HEK293 (cell line): ENCODE measurements around the gene HNRNPH2.

Source experiments
- CTCF ChIA-PET: fragments of 350-600 bp; formaldehyde crosslinking; extraction: SDS; loops from one replicate; lab custom pipeline; 2021; ENCODE audit warnings: antibody characterized with exemption; lab: Yijun Ruan, JAX
- POLR2A ChIA-PET: fragments of 300-600 bp; formaldehyde crosslinking; extraction: SDS; loops from one replicate; lab custom pipeline; 2020; ENCODE audit warnings: antibody characterized with exemption, inconsistent platforms; lab: Yijun Ruan, JAX
- H3K27ac ChIP-seq: fragments of 200-500 bp; sonication (Bioruptor generic); 2 replicates; pipeline ENCODE4 v1.5.1; 2014; ENCODE audit warnings: low read depth, low read length, control low read depth, inconsistent platforms; ENCODE audit errors: extremely low read depth
- H3K36me3 ChIP-seq, 2 experiments: fragments of 200-500 bp in 1 of 2; sonication (Bioruptor generic) in 1 of 2; 1 replicate in 1 of 2; 2 replicates in 1 of 2; pipeline ENCODE4 v1.5.1; 2014 to 2017; ENCODE audit warnings: inconsistent platforms in 2 of 2, low read length in 2 of 2; ENCODE audit not compliant: control insufficient read depth in 2 of 2, insufficient read depth in 1 of 2
- H3K4me1 ChIP-seq: fragments of 200-500 bp; sonication (Bioruptor generic); 2 replicates; pipeline ENCODE4 v1.5.1; 2014; ENCODE audit warnings: mild to moderate bottlenecking, low read length, inconsistent platforms; ENCODE audit not compliant: control insufficient read depth, insufficient read depth
- H3K4me3 ChIP-seq: 2 replicates; pipeline ENCODE4 v1.5.1; 2011; ENCODE audit warnings: low read depth, mild to moderate bottlenecking, control low read depth, low read length, moderate library complexity
- H3K9me3 ChIP-seq: fragments of 200-500 bp; sonication (Bioruptor generic); 2 replicates; pipeline ENCODE4 v1.5.1; 2014; ENCODE audit warnings: low read depth, low read length, inconsistent platforms; ENCODE audit not compliant: control insufficient read depth, insufficient read depth
- GLIS1 ChIP-seq: fragments of 450-650 bp; formaldehyde crosslinking; IDR thresholded peaks from 2 replicates; pipeline ENCODE4 v1.5.1; 2016; ENCODE audit warnings: missing biosample characterization, missing genetic modification characterization
- MZF1 ChIP-seq: fragments of 450-650 bp; formaldehyde crosslinking; IDR thresholded peaks from 2 replicates; pipeline ENCODE4 v1.5.1; 2017; ENCODE audit warnings: missing biosample characterization, missing genetic modification characterization, borderline replicate concordance
- PRDM4 ChIP-seq: fragments of 450-650 bp; formaldehyde crosslinking; IDR thresholded peaks from 2 replicates; pipeline ENCODE4 v1.5.1; 2017; ENCODE audit warnings: missing biosample characterization, missing genetic modification characterization
- ZBTB8A ChIP-seq: fragments of 450-650 bp; formaldehyde crosslinking; IDR thresholded peaks from 2 replicates; pipeline ENCODE4 v1.5.1; 2016; ENCODE audit warnings: missing biosample characterization, missing genetic modification characterization
- ZFP3 ChIP-seq: fragments of 450-650 bp; formaldehyde crosslinking; IDR thresholded peaks from 2 replicates; pipeline ENCODE4 v1.5.1; 2016; ENCODE audit warnings: low read depth, missing biosample characterization, missing genetic modification characterization
- ZNF138 ChIP-seq: fragments of 450-650 bp; formaldehyde crosslinking; IDR thresholded peaks from 2 replicates; pipeline ENCODE4 v1.5.1; 2016; ENCODE audit warnings: missing biosample characterization, missing genetic modification characterization, borderline replicate concordance
- ZNF274 ChIP-seq, 2 experiments: fragments of 200-500 bp in 1 of 2; fragments of 450-650 bp in 1 of 2; sonication (Bioruptor generic) in 1 of 2; formaldehyde crosslinking in 1 of 2; IDR thresholded peaks; 2 replicates each; pipeline versions ENCODE4 v1.5.1 to v1.6.1; 2014 to 2016; ENCODE audit warnings: borderline replicate concordance in 1 of 2, inconsistent platforms in 1 of 2, low read length in 1 of 2, missing biosample characterization in 1 of 2, missing genetic modification characterization in 1 of 2
- ZNF354C ChIP-seq: fragments of 450-650 bp; formaldehyde crosslinking; IDR thresholded peaks from 2 replicates; pipeline ENCODE4 v1.5.1; 2016; ENCODE audit warnings: missing biosample characterization, missing genetic modification characterization, low read depth, borderline replicate concordance
- ZNF398 ChIP-seq: fragments of 450-650 bp; formaldehyde crosslinking; IDR thresholded peaks from 2 replicates; pipeline ENCODE4 v1.5.1; 2017; ENCODE audit warnings: missing biosample characterization, missing genetic modification characterization
- ZNF433 ChIP-seq: fragments of 450-650 bp; formaldehyde crosslinking; IDR thresholded peaks from 2 replicates; pipeline ENCODE4 v1.5.1; 2016; ENCODE audit warnings: missing biosample characterization, missing genetic modification characterization, low read depth
- ZNF530 ChIP-seq: fragments of 450-650 bp; formaldehyde crosslinking; IDR thresholded peaks from 2 replicates; pipeline ENCODE4 v1.5.1; 2016; ENCODE audit warnings: low read depth, missing biosample characterization, missing genetic modification characterization
- ZNF549 ChIP-seq: fragments of 450-650 bp; IDR thresholded peaks from 2 replicates; pipeline ENCODE4 v1.5.1; 2018; ENCODE audit warnings: missing biosample characterization, missing genetic modification characterization, mild to moderate bottlenecking, inconsistent platforms, moderate library complexity
- ZNF560 ChIP-seq: fragments of 450-650 bp; formaldehyde crosslinking; IDR thresholded peaks from 2 replicates; pipeline ENCODE4 v1.5.1; 2017; ENCODE audit warnings: missing biosample characterization, missing genetic modification characterization, borderline replicate concordance
- ZNF585B ChIP-seq: fragments of 450-650 bp; formaldehyde crosslinking; IDR thresholded peaks from 2 replicates; pipeline ENCODE4 v1.5.1; 2016; ENCODE audit warnings: missing biosample characterization, missing genetic modification characterization
- ZNF629 ChIP-seq: fragments of 450-650 bp; formaldehyde crosslinking; IDR thresholded peaks from 2 replicates; pipeline ENCODE4 v1.5.1; 2017; ENCODE audit warnings: missing biosample characterization, missing genetic modification characterization
- ZNF701 ChIP-seq: fragments of 450-650 bp; formaldehyde crosslinking; IDR thresholded peaks from 2 replicates; pipeline ENCODE4 v1.5.1; 2016; ENCODE audit warnings: missing biosample characterization, missing genetic modification characterization
- ZNF792 ChIP-seq: fragments of 450-650 bp; formaldehyde crosslinking; IDR thresholded peaks from 2 replicates; pipeline ENCODE4 v1.5.1; 2016; ENCODE audit warnings: missing biosample characterization, missing genetic modification characterization
- ZSCAN18 ChIP-seq: fragments of 450-650 bp; formaldehyde crosslinking; IDR thresholded peaks from 2 replicates; pipeline ENCODE4 v1.5.1; 2016; ENCODE audit warnings: missing biosample characterization, missing genetic modification characterization
- ZSCAN30 ChIP-seq: fragments of 450-650 bp; IDR thresholded peaks from 2 replicates; pipeline ENCODE4 v1.5.1; 2018; ENCODE audit warnings: missing biosample characterization, mild to moderate bottlenecking, missing genetic modification characterization, moderate library complexity

Gene HNRNPH2

DNA sequence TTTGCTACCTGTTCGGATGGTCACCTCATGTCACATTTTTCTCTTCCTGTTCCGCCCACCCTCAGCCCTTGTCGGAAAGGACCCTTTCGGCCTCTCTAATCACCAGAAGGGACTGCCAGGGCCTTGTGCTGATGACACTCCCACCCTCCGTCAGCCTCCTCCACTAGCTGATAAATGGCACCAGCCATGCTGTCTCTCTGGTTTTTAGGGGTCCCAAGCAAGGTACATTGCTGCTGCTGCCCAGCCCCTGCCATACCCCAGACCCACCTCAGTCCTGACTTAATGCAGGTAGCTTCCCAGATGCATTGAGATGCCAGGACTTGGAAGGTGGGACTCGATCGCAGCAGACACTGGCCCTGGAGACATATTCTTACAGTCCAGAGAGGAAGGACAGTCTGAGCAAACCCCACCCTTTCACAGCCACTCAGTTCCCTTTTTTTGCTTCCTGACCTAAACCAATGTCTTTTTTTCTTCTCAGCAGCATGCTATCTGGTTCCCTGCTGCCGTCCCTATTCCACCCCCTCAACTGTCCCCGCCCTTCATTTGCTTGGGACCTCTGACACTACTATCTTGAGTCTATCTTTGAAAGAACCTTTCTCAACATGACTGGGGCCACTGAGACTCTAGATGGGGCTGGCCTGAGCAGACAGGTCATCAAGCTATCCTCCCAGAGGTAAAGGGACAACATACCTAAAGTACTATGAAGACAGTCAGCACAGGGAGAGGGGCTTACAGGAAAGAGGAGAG, 22.1 kb upstream of the HNRNPH2 start, which contains the start of gene BTK (continued):
- TF ChIP-seq ZNF274 (IDR thresholded peaks at IDR 0.05; ENCODE audit: low read length) = no peak
- TF ChIP-seq ZNF274 (tag by site-specific recombination; IDR thresholded peaks at IDR 0.05; ENCODE audit: borderline replicate concordance) = no peak
- no peak for TF ChIP-seq ZNF433 (tag by site-specific recombination)
- no peak for TF ChIP-seq ZNF354C (tag by site-specific recombination)
- no peak for TF ChIP-seq ZNF701 (tag by site-specific recombination)
- TF ChIP-seq ZNF549 (tag by site-specific recombination) = no peak
- no peak for TF ChIP-seq ZBTB8A
- no peak for TF ChIP-seq ZFP3 (tag by site-specific recombination)

- POLR2A ChIA-PET = no interaction called here
- CTCF ChIA-PET = no interaction called here
Observed at GRCh38 chrX:101386542-101386885, 21.5 kb upstream of the HNRNPH2 start.

More at GRCh38 chrX:101386542-101386885, 21.5 kb upstream of the HNRNPH2 start:
- H3K9me3 ChIP-seq = no peaks in the 10 kb centered on the region
- no peak overlapping the region for H3K27ac ChIP-seq
- TF ChIP-seq ZNF398 (tag by site-specific recombination) (no peak), ZNF792 (tag by site-specific recombination) (no peak), ZNF701 (tag by site-specific recombination) (no peak), PRDM4 (tag by site-specific recombination) (no peak), ZNF560 (tag by site-specific recombination) (no peak), ZSCAN30 (tag by site-specific recombination) (no peak), ZNF629 (tag by site-specific recombination) (no peak), GLIS1 (no peak), ZSCAN18 (no peak), ZNF585B (no peak), ZNF138 (tag by site-specific recombination) (no peak), ZNF530 (tag by site-specific recombination) (no peak), MZF1 (tag by site-specific recombination) (no peak)
- no peak overlapping the region for H3K4me3 ChIP-seq
- H3K4me1 ChIP-seq = no peaks in the 10 kb centered on the region
- peaks cover 0 to 5% of the 10 kb centered on the region in 2 experiments; a peak in 1 of 3 replicates for H3K36me3 ChIP-seq
